GM23248 (cell line): ENCODE measurements around the gene GGCX. TPM values are rescaled to one million over a fixed set of nuclear protein-coding genes. Genes with fewer than 3 reads are reported as not detected.

Experiments used
- DNase-seq: peaks from one replicate; pipeline ENCODE4 v3.0.0-alpha.2; 2015
- H2AFZ ChIP-seq: fragments of 200-600 bp; sonication (generic); 2 replicates; pipeline ENCODE4 v1.6.1; 2016; ENCODE audit warnings: antibody characterized with exemption
- H3F3A ChIP-seq: fragments of 200-600 bp; sonication (generic); 2 replicates; pipeline ENCODE4 v1.6.1; 2016; ENCODE audit warnings: mild to moderate bottlenecking, antibody characterized with exemption, mixed run types; ENCODE audit not compliant: insufficient read depth
- H3K27ac ChIP-seq: fragments of 200-600 bp; sonication (generic); 2 replicates; pipeline ENCODE4 v1.5.1; 2016; ENCODE audit warnings: mild to moderate bottlenecking
- H3K27me3 ChIP-seq: fragments of 200-600 bp; sonication (generic); replicated peaks from 2 replicates; pipeline ENCODE4 v1.6.1; 2016; ENCODE audit warnings: mild to moderate bottlenecking; ENCODE audit not compliant: insufficient read depth
- H3K36me3 ChIP-seq: fragments of 200-600 bp; sonication (generic); 2 replicates; pipeline ENCODE4 v1.6.1; 2016; ENCODE audit warnings: low read depth, mild to moderate bottlenecking
- H3K4me1 ChIP-seq: fragments of 200-600 bp; sonication (generic); 2 replicates; pipeline ENCODE4 v1.6.1; 2016; ENCODE audit warnings: mild to moderate bottlenecking; ENCODE audit not compliant: insufficient read depth
- H3K4me2 ChIP-seq: fragments of 200-600 bp; sonication (generic); one replicate; pipeline ENCODE4 v1.6.1; 2016; ENCODE audit warnings: mild to moderate bottlenecking; ENCODE audit not compliant: unreplicated experiment
- H3K4me3 ChIP-seq: fragments of 200-600 bp; sonication (generic); 2 replicates; pipeline ENCODE4 v1.5.1; 2016; ENCODE audit warnings: mild to moderate bottlenecking
- H3K79me2 ChIP-seq: fragments of 200-600 bp; sonication (generic); 2 replicates; pipeline ENCODE4 v1.6.1; 2016; ENCODE audit warnings: mild to moderate bottlenecking; ENCODE audit not compliant: insufficient read depth
- H3K9ac ChIP-seq: fragments of 200-600 bp; sonication (generic); 2 replicates; pipeline ENCODE4 v1.6.1; 2016; ENCODE audit warnings: mild to moderate bottlenecking
- H3K9me2 ChIP-seq: fragments of 200-600 bp; sonication (generic); 2 replicates; pipeline ENCODE4 v1.6.1; 2016; ENCODE audit warnings: mixed run types, mild to moderate bottlenecking, moderate library complexity; ENCODE audit not compliant: insufficient read depth
- H3K9me3 ChIP-seq: fragments of 200-600 bp; sonication (generic); one replicate; pipeline ENCODE4 v1.6.1; 2017; ENCODE audit warnings: low read depth
- H4K20me1 ChIP-seq: fragments of 200-600 bp; sonication (generic); 2 replicates; pipeline ENCODE4 v1.6.0; 2016; ENCODE audit not compliant: insufficient read depth
- EZH2 ChIP-seq: fragments of 200-600 bp; sonication (generic); IDR thresholded peaks from 2 replicates; pipeline ENCODE4 v1.6.1; 2018; ENCODE audit warnings: antibody characterized with exemption, mild to moderate bottlenecking; ENCODE audit not compliant: insufficient read depth, poor library complexity, severe bottlenecking
- EZH2phosphoT487 ChIP-seq: fragments of 200-600 bp; sonication (generic); IDR thresholded peaks from 2 replicates; pipeline ENCODE4 v1.6.1; 2018; ENCODE audit warnings: antibody characterized with exemption, moderate library complexity, mild to moderate bottlenecking, low read depth; ENCODE audit not compliant: insufficient read depth
- WGBS, 2 experiments: methylation state at CpG; one replicate each; pipeline ENCODE4 v1.1.6; 2015 to 2017; ENCODE audit warnings: low lambda C conversion rate in 2 of 2, low coverage in 1 of 2; ENCODE audit errors: missing lambda C conversion rate in 2 of 2; 5-methylcytosine and 5-hydroxymethylcytosine counted together
- in situ Hi-C: fragments of 300-500 bp; cut with MboI; formaldehyde crosslinking; loops from 2 replicates; pipeline ENCODE4 v1.15.0; 2020
- polyA plus RNA-seq: library from polyadenylated mRNA; unstranded; fragments of >200 nt; fragmentation: Nextera tagmentation; extraction: Ambion mirVana; gene quantifications from 2 replicates; pipeline ENCODE4 v1.2.1, GENCODE V29; 2016
- total RNA-seq: library from RNA; depleted of rRNA; stranded (reverse); fragments of >200 nt; shearing (Covaris generic); gene quantifications from 2 replicates; pipeline ENCODE4 v1.2.3, GENCODE V29; 2014

The GGCX gene
- total and polyA plus RNA-seq, 2 experiments from 2014 or later: 62.7 to 81.3 TPM

GRCh38 chr2:85588645-85589044, 27.4 kb upstream of the GGCX start:
- H3K79me2 ChIP-seq: peaks cover 58% of the 10 kb centered on the region
- in situ Hi-C loops: no loop called here

GRCh38 chr2:85588236-85588635, 26.9 kb upstream of the GGCX start:
- in situ Hi-C loops: no loop called here
- peaks cover 54% of the 10 kb centered on the region for H3K79me2 ChIP-seq
- H3K9me3 ChIP-seq: no peaks in the 10 kb centered on the region
- H2AFZ ChIP-seq: no peak overlapping the region
- H3K9me2 ChIP-seq: no peaks in the 10 kb centered on the region
- H3K4me3 ChIP-seq: no peak overlapping the region
- H4K20me1 ChIP-seq: no peaks in the 10 kb centered on the region
- 80 to 88% methylated on average over 4 of the region's 4 CpGs for WGBS, 2 experiments
- H3K4me1 ChIP-seq: peaks cover 50% of the 10 kb centered on the region
- TF ChIP-seq EZH2 (no peak), EZH2phosphoT487 (no peak)
- H3K27ac ChIP-seq: no peak overlapping the region
- H3K36me3 ChIP-seq: no peaks in the 10 kb centered on the region
- peaks cover 46% of the 10 kb centered on the region for H3F3A ChIP-seq
- H3K4me2 ChIP-seq: no peak overlapping the region
- no peak for DNase-seq
- no peaks in the 10 kb centered on the region for H3K27me3 ChIP-seq
- no peak overlapping the region for H3K9ac ChIP-seq

More at GRCh38 chr2:85588645-85589044, 27.4 kb upstream of the GGCX start:
- H3K9me3 ChIP-seq: no peaks in the 10 kb centered on the region
- no peak overlapping the region for H3K4me2 ChIP-seq
- 56 to 62% methylated on average over 4 of the region's 4 CpGs for WGBS, 2 experiments
- no peak overlapping the region for H3K27ac ChIP-seq
- DNase-seq: no peak
- no peaks in the 10 kb centered on the region for H4K20me1 ChIP-seq
- H3K9ac ChIP-seq: no peak overlapping the region
- peaks cover 46% of the 10 kb centered on the region for H3F3A ChIP-seq
- H3K36me3 ChIP-seq: no peaks in the 10 kb centered on the region
- no peaks in the 10 kb centered on the region for H3K9me2 ChIP-seq
- H3K4me3 ChIP-seq: no peak overlapping the region
- TF ChIP-seq EZH2 (no peak), EZH2phosphoT487 (no peak)
- H3K27me3 ChIP-seq: no peaks in the 10 kb centered on the region
- peaks cover 50% of the 10 kb centered on the region for H3K4me1 ChIP-seq
- H2AFZ ChIP-seq: no peak overlapping the region

GRCh38 chr2:85585781-85586105, 24.4 kb upstream of the GGCX start:
- no peaks in the 10 kb centered on the region for H3K36me3 ChIP-seq
- TF ChIP-seq EZH2 (no peak), EZH2phosphoT487 (no peak)
- peaks cover 35% of the 10 kb centered on the region for H3K4me1 ChIP-seq
- peak; percentile 73 for DNase-seq
- H3K27me3 ChIP-seq: no peaks in the 10 kb centered on the region
- no peaks in the 10 kb centered on the region for H3K9me2 ChIP-seq
- in situ Hi-C loops: no loop called here
- H3K27ac ChIP-seq: peak overlapping the region; percentile 80
- peaks cover 34% of the 10 kb centered on the region for H3K79me2 ChIP-seq
- no peaks in the 10 kb centered on the region for H3K9me3 ChIP-seq
- H3K4me3 ChIP-seq: peak overlapping the region; percentile 78
- 42 to 50% methylated on average over 1 of the region's 1 CpG for WGBS, 2 experiments
- peak overlapping the region; percentile 82 for H3K9ac ChIP-seq
- peak overlapping the region; percentile 91 for H3K4me2 ChIP-seq
- peaks cover 33% of the 10 kb centered on the region for H3F3A ChIP-seq
- H2AFZ ChIP-seq: no peak overlapping the region
- H4K20me1 ChIP-seq: no peaks in the 10 kb centered on the region

DNA sequence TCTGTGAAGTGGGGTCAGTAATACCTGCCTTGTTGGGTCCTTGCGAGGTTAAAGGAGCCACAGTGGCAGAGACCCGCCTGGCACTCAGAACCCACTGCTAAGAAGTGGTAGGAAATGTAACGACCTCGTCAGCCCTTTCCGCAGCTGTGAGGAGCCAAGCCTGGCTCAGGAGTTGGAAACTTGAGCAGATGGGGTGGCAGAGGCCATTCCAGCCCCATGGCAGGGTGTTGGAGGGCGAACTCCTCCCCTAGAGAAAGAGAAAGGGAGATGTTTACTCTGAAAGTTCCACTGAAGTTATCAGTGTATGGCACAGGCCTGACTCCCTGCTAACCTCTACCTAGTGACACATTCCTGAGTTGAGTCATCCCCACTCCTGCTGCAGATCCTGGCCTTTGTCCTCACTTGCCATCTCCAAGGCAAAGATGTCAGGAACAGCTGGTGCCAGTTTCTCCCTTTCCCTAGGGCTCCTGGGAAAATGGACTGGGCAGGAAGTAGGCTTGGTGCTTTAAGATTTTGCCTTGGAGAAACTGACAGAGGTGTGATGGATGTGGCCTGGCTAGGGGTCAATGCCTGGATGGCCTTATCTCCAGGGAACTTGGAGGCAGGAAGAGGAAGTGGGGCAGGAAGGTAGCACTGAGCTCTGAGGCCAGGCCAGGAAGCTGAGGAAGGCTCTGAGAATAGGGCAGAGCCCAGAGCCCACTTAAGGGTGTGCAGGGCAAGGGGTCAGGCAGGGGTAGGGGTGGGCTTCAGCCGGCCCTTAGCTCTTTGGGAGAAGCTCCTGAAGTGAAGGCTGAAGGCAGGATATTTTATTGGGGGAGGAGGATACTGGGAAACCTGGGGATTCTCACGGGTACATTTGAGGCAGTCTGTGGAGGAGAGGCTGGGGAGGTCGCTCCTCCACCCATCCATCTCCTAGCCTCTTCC, 23.8 kb upstream of the GGCX start:
- DNase-seq: peak; percentile 82
- no peaks in the 10 kb centered on the region for H3K27me3 ChIP-seq
- H3K27ac ChIP-seq: peak overlapping the region; percentile 80
- no peaks in the 10 kb centered on the region for H4K20me1 ChIP-seq
- peak overlapping the region; percentile 78 for H3K4me3 ChIP-seq
- in situ Hi-C loops: no loop called here
- H3K4me2 ChIP-seq: peak overlapping the region; percentile 91
- no peaks in the 10 kb centered on the region for H3K9me3 ChIP-seq
- H3K9ac ChIP-seq: peak overlapping the region; percentile 82
- no peak for TF ChIP-seq EZH2phosphoT487
- TF ChIP-seq EZH2: no peak
- peak overlapping the region; percentile 83 for H2AFZ ChIP-seq
- WGBS, 2 experiments: 5 to 11% methylated on average over 9 of the region's 9 CpGs
- H3K4me1 ChIP-seq: peaks cover 29% of the 10 kb centered on the region
- no peaks in the 10 kb centered on the region for H3K9me2 ChIP-seq
- H3K36me3 ChIP-seq: no peaks in the 10 kb centered on the region
- peaks cover 34% of the 10 kb centered on the region for H3K79me2 ChIP-seq
- peaks cover 27% of the 10 kb centered on the region for H3F3A ChIP-seq
